ENCODE measurements around the gene UQCC5.

DNA sequence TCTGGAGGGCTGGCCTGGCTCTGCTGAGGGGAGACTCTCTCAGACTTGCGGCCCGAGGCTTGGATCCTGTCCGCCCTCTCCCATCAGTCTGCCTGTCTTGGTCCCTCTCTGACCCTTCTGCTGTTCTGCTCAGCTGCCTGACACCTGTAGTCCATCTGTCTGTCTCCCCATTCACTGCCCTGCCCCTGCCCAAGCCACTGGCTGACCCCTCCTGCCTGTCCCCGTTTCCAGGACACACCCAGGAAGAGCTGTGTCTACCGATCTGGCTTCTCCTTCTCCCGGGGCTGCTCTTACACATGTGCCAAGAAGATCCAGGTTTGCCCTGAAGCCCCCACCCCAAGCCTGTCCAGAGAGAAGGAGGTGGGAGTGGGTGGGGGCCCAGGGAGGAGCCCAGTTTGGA is 21.2 kb upstream of the UQCC5 start:
- no peak for TF ChIP-seq CTCF (IDR thresholded peaks at IDR 0.05; ENCODE audit: low read depth, low read length, missing input control)
- no peak for TF ChIP-seq ATF3 (IDR thresholded peaks at IDR 0.05)
- TF ChIP-seq FOXA2 (IDR thresholded peaks at IDR 0.05) = no peak
- no peak for TF ChIP-seq JUND (IDR thresholded peaks at IDR 0.05)
- TF ChIP-seq REST (IDR thresholded peaks at IDR 0.05) = no peak
- TF ChIP-seq GABPA (IDR thresholded peaks at IDR 0.05 in 1 of 2, conservative IDR thresholded peaks at IDR 0.05 in 1 of 2) = no peak
- no peak for TF ChIP-seq MAX (IDR thresholded peaks at IDR 0.05)
- no peak for TF ChIP-seq TAF1 (conservative IDR thresholded peaks at IDR 0.05)
- TF ChIP-seq RAD21 (IDR thresholded peaks at IDR 0.05) = no peak
- TF ChIP-seq YY1 (IDR thresholded peaks at IDR 0.05) = no peak
- TF ChIP-seq RXRA (IDR thresholded peaks at IDR 0.05) = no peak
- no peak for TF ChIP-seq SP1 (IDR thresholded peaks at IDR 0.05)

All from liver (tissue), 3 donors.